ENCODE data around the gene SYNGR3. TPM values are rescaled to one million over a fixed set of nuclear protein-coding genes. Genes with fewer than 3 reads are reported as not detected.
A peak's percentile ranks its signal among the peaks of the same experiment; 100 is the strongest.

Gene SYNGR3
- total RNA-seq, 1 donor from 2014 or later = 8.3 TPM

- peaks cover 71% of the 10 kb centered on the region for H3K4me1 ChIP-seq
- no peak for DNase-seq (ENCODE audit: extremely low spot score in 2 of 2)
- intact Hi-C loops (cut with DNase I) = no loop called here
- no peak for TF ChIP-seq POLR2AphosphoS5 (IDR thresholded peaks at IDR 0.05; ENCODE audit: insufficient read depth in 1 of 2, low read depth in 1 of 2)
- no peak for TF ChIP-seq POLR2A (IDR thresholded peaks at IDR 0.05)
- TF ChIP-seq, protein P1, sequence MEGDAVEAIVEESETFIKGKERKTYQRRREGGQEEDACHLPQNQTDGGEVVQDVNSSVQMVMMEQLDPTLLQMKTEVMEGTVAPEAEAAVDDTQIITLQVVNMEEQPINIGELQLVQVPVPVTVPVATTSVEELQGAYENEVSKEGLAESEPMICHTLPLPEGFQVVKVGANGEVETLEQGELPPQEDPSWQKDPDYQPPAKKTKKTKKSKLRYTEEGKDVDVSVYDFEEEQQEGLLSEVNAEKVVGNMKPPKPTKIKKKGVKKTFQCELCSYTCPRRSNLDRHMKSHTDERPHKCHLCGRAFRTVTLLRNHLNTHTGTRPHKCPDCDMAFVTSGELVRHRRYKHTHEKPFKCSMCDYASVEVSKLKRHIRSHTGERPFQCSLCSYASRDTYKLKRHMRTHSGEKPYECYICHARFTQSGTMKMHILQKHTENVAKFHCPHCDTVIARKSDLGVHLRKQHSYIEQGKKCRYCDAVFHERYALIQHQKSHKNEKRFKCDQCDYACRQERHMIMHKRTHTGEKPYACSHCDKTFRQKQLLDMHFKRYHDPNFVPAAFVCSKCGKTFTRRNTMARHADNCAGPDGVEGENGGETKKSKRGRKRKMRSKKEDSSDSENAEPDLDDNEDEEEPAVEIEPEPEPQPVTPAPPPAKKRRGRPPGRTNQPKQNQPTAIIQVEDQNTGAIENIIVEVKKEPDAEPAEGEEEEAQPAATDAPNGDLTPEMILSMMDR (IDR thresholded peaks at IDR 0.05) = no peak
- peaks cover 2% of the 10 kb centered on the region for H3K27me3 ChIP-seq
- H3K9me3 ChIP-seq = no peaks in the 10 kb centered on the region
- no peak overlapping the region for H3K4me3 ChIP-seq
- no peak overlapping the region for H3K27ac ChIP-seq
- H3K36me3 ChIP-seq = no peaks in the 10 kb centered on the region
Measured at GRCh38 chr16:2025251-2025650, 35.5 kb downstream of the SYNGR3 start.

- H3K9me3 ChIP-seq = no peaks in the 10 kb centered on the region
- intact Hi-C loops (cut with DNase I) = no loop called here
- peaks cover 72% of the 10 kb centered on the region for H3K4me1 ChIP-seq
- no peaks in the 10 kb centered on the region for H3K27me3 ChIP-seq
- no peaks in the 10 kb centered on the region for H3K36me3 ChIP-seq
- DNase-seq (ENCODE audit: extremely low spot score in 2 of 2) = no peak
- no peak for TF ChIP-seq POLR2A (IDR thresholded peaks at IDR 0.05)
- TF ChIP-seq, protein P1 (IDR thresholded peaks at IDR 0.05) = no peak
- no peak for TF ChIP-seq POLR2AphosphoS5 (IDR thresholded peaks at IDR 0.05; ENCODE audit: insufficient read depth in 1 of 2, low read depth in 1 of 2)
- peak overlapping the region; percentile 81 for H3K27ac ChIP-seq
- peak overlapping the region; percentile 67 to 81 for H3K4me3 ChIP-seq
Measured at GRCh38 chr16:2025878-2026460, 36.2 kb downstream of the SYNGR3 start.

GRCh38 chr16:2026461-2027023, 36.8 kb downstream of the SYNGR3 start, which contains the start of gene NHERF2:
TSS of gene NHERF2 (plus strand) at chr16:2026902. CDS start at chr16:2027006, 104 bp downstream.
- peak within 1 kb of the TSS; percentile 67 to 81 for H3K4me3 ChIP-seq
- peaks cover 78% of the 10 kb centered on the region for H3K4me1 ChIP-seq
- H3K9me3 ChIP-seq = no peaks in the 10 kb centered on the region
- no peaks in the 10 kb centered on the region for H3K27me3 ChIP-seq
- peak within 1 kb of the TSS; percentile 81 for H3K27ac ChIP-seq
- TF ChIP-seq POLR2AphosphoS5 (IDR thresholded peaks at IDR 0.05; ENCODE audit: insufficient read depth in 1 of 2, low read depth in 1 of 2) (no peak), POLR2A (IDR thresholded peaks at IDR 0.05) (no peak)
- TF ChIP-seq, protein P1 (IDR thresholded peaks at IDR 0.05) = no peak
- no peak for DNase-seq (ENCODE audit: extremely low spot score in 2 of 2)
- H3K36me3 ChIP-seq = no peaks in the 10 kb centered on the region
- intact Hi-C loops (cut with DNase I) = no loop called here

- Histone ChIP-seq H3K9me3 (no peaks in the 10 kb centered on the region), H3K36me3 (no peaks in the 10 kb centered on the region), H3K27me3 (no peaks in the 10 kb centered on the region), H3K4me1 (peaks cover 83% of the 10 kb centered on the region), H3K4me3 (peak overlapping the region; percentile 67 to 81), H3K27ac (peak overlapping the region; percentile 52)
- intact Hi-C loops (cut with DNase I) = no loop called here
- no peak for TF ChIP-seq POLR2AphosphoS5 (IDR thresholded peaks at IDR 0.05; ENCODE audit: insufficient read depth in 1 of 2, low read depth in 1 of 2)
- TF ChIP-seq, protein P1 (IDR thresholded peaks at IDR 0.05) = no peak
- no peak for TF ChIP-seq POLR2A (IDR thresholded peaks at IDR 0.05)
- DNase-seq (ENCODE audit: extremely low spot score in 2 of 2) = no peak
Measured at GRCh38 chr16:2027024-2028010, 37.5 kb downstream of the SYNGR3 start.
